Measurements from ENCODE around the gene CERS6. TPM values are rescaled to one million over a fixed set of nuclear protein-coding genes. Genes with fewer than 3 reads are reported as not detected.
"Not testable (repeated sequence)": the region's sequence is repeated elsewhere in the genome, so short reads cannot be mapped to it uniquely, and the experiment has no call there.

CERS6 gene, protein sequence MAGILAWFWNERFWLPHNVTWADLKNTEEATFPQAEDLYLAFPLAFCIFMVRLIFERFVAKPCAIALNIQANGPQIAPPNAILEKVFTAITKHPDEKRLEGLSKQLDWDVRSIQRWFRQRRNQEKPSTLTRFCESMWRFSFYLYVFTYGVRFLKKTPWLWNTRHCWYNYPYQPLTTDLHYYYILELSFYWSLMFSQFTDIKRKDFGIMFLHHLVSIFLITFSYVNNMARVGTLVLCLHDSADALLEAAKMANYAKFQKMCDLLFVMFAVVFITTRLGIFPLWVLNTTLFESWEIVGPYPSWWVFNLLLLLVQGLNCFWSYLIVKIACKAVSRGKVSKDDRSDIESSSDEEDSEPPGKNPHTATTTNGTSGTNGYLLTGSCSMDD
- 23.6 and 37.7 TPM in 2 replicates for total RNA-seq

GRCh38 chr2:168455645-168456520, at the start of gene CERS6:
Gene CERS6 (plus strand): TSS chr2:168456272. CDS start chr2:168456449, 177 bp downstream.
- DNase-seq (ENCODE audit: low read depth in 2 of 2) = peak; percentile 79 to 95

GRCh38 chr2:168412301-168412700, 43.8 kb upstream of the CERS6 start:
- not testable (repeated sequence) for DNase-seq (ENCODE audit: low read depth in 2 of 2)

- not testable (repeated sequence) for DNase-seq (ENCODE audit: low read depth in 2 of 2)
Measured at GRCh38 chr2:168413101-168413500, 43.0 kb upstream of the CERS6 start.

- DNase-seq (ENCODE audit: low read depth in 2 of 2) = no peak
Measured at GRCh38 chr2:168416555-168416954, 39.5 kb upstream of the CERS6 start.

- DNase-seq (ENCODE audit: low read depth in 2 of 2) = no peak
Measured at GRCh38 chr2:168422584-168422983, 33.5 kb upstream of the CERS6 start.

- DNase-seq (ENCODE audit: low read depth in 2 of 2) = no peak
Measured at GRCh38 chr2:168424112-168424951, 31.7 kb upstream of the CERS6 start.

GRCh38 chr2:168424971-168425370, 31.1 kb upstream of the CERS6 start:
- no peak for DNase-seq (ENCODE audit: low read depth in 2 of 2)

DNA sequence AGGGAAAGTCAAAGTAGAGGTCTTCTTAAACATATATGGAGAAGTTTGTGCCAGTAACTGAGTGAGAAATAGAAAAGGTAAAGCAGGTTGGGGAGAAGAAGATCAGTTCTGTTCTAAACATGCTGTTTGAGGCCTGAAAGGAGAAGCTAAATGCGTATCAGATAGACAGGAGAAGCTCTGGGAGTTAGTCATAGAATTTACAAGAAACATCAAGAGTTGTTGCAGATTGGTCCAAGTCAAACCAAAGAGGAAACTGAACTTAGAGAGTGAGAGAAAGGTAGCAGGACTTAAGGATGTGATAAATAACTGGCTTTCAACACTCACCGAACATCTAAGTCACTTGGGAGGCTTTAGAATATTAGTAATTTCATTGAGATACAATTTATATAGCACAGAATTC, 29.2 kb upstream of the CERS6 start:
- DNase-seq (ENCODE audit: low read depth in 2 of 2) = no peak

DNA sequence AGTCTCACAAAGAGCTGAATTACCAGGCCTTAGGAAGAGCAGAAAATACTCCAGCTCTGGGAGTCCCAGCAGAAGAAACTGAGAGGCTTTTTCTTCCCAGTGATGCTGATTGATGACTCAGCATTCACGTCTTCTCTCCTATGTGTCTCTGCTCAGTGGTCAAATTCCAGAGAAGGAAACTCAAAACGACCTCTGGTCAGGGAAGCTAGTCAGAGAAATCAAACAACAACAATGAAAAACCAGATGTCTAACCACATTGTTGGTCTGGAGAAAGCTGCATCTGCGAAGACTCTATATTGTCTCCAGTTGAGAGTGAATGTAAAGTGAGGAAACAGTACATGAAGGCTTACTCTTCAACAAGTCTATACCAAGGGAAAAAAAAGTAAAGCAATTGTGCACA, 28.6 kb upstream of the CERS6 start:
- DNase-seq (ENCODE audit: low read depth in 2 of 2) = no peak

- DNase-seq (ENCODE audit: low read depth in 2 of 2) = no peak
Measured at GRCh38 chr2:168428431-168428830, 27.6 kb upstream of the CERS6 start.

DNA sequence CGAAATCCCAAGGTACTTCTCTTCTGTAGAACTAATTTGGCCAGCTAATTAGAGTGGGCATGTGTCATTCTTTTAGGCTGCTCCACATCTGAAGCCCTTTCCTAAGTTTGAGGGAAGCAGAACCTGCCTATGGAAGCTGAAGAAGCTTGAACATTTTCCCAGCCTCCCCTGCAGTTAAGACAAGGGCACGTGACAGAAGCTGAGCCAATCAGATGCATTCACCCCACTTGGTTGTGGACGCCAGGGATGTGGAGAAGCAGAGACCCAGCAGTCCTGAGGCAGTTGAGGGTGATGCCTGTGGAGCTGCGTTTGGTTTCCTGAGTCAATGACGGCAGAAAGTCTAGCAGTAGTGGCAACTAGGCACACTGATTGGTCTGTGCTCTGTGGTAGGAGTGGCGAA, 26.1 kb upstream of the CERS6 start:
- DNase-seq (ENCODE audit: low read depth in 2 of 2) = no peak

GRCh38 chr2:168430431-168430830, 25.6 kb upstream of the CERS6 start:
- DNase-seq (ENCODE audit: low read depth in 2 of 2) = no peak

DNA sequence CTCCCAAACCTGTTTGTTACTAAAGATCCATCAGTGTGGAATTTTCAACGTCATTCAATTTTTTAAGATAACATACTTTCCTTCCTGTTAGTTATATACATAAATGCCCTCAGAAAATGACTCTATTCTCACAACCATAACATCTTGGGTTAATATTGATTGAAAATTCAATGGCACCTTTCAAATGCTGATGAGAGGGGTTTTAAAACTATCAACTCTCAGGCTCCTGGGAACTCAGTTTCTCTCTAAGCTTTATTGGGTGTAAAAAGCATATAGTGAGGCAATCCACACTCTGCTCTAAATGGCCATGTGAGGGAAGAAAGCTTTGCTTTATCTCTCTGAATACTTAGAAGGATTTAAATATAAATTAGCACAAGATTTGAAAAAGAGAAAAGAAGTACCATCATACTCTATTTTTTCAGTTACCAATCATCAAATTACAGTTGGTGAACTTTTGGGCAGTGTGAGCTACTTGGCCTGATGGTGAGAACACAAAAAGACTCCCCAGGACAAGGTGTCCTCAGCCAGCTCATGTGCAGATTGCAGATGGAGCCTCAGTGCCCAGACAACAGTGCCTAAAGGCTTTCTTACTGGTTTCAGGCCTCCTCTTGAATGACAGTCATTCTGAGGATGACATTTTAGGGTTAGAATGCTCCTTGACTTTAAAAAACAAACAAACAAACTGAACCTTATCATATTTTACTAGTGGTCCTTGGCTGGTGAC, 24.6 kb upstream of the CERS6 start:
- no peak for DNase-seq (ENCODE audit: low read depth in 2 of 2)

- DNase-seq (ENCODE audit: low read depth in 2 of 2) = no peak
Measured at GRCh38 chr2:168432100-168432499, 24.0 kb upstream of the CERS6 start.

- no peak for DNase-seq (ENCODE audit: low read depth in 2 of 2)
Measured at GRCh38 chr2:168432565-168433186, 23.4 kb upstream of the CERS6 start.

- no peak for DNase-seq (ENCODE audit: low read depth in 2 of 2)
Measured at GRCh38 chr2:168433527-168433926, 22.5 kb upstream of the CERS6 start.

DNA sequence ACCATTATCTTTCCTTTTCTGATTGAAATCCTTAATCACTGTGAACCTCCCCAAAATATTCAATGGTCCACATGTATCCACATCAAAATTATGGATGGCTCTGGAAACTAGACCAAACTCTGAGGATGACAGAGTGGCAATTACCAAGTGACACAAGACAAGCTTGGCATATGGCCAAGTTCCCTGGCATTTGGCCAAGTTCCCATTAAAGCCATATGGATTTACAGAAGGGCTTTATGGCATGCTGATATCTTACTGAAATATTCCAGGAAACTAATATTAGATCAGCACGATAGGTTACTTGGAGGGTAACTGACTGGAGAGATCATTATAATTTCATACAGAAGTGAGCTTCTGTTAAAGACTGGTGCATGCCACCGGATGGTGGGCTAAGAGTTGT, 21.9 kb upstream of the CERS6 start:
- DNase-seq (ENCODE audit: low read depth in 2 of 2) = peak; percentile 31 to 55

GRCh38 chr2:168436840-168437239, 19.2 kb upstream of the CERS6 start:
- DNase-seq (ENCODE audit: low read depth in 2 of 2) = no peak

DNA sequence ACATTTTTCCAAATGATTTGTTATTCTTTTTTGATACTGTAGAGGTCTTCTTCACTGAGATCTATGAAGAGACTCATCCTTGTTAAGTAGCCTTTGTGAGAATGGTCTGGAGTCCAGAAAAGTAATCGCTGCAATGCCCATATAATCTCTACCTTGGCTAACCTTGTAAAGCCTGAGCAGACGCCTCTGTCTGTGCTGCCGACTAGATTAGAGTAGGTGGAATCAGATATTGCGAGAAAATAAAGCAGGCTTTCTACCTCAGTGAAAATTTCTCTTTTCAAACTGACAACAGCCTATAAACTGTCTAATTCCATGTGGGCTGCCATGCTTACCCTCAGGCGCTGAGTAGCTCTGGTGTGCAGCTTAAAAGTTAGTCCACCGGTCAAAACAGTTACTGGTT, 17.5 kb upstream of the CERS6 start:
- DNase-seq (ENCODE audit: low read depth in 2 of 2) = no peak

DNA sequence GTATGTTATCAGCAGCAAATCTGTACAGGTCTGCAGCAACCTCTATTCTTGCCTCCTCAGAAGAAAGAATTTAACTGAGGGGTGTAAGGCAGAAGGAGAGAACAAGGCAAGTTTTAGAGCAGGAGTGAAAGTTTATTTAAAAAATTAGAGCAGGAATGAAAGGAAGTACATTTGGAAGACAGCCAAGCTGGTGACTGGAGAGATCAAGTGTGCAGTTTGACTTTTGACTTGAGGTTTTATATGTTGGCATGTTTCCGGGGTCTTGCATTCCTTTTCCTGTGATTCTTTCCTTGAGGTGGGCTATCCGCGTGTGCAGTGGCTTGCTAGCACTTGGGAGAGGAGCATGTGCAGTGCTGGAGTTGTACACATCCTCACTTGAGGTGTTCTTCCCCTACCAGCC, 16.5 kb upstream of the CERS6 start:
- DNase-seq (ENCODE audit: low read depth in 2 of 2) = peak in 1 of 2 donors; percentile 40
